Heart left ventricle (tissue), 13 donors: ENCODE results near the gene TRIM40.

Source experiments
- POLR2A ChIP-seq, 2 donors: fragments of 450-650 bp; IDR thresholded peaks; one replicate each; pipeline ENCODE4 v1.6.1; 2017; ENCODE audit warnings: antibody characterized with exemption in 2 of 2, mild to moderate bottlenecking in 2 of 2, moderate library complexity in 2 of 2
- TF ChIP-seq, protein P1 (sequence below), 12 donors: fragments of 200-600 bp; sonication (generic) in 4 of 12; IDR thresholded peaks; one replicate each; pipeline versions ENCODE4 v1.5.0 to v1.8.0; 2018 to 2022; ENCODE audit warnings: antibody characterized with exemption in 12 of 12, mild to moderate bottlenecking in 5 of 12
- donor health status: ischemic (EF 13 %, LVEDD 7.1; RV severe dilation, severe dysfunction).
- donor health status: DM: no; HTN: yes; CAD: no.
- donor health status: DM: no; HTN: no; CAD: no.
- donor health status: ischemic (EF 25% LVEDD 6.9; RV normal size, moderate dysfunction).
- donor health status: ischemic (EF 25% LVEDD 5.7; RV mildly dilated, moderate dysfunction).
- donor health status: ischemic (EF 35%, LVEDD 5.7; RV mildly dilated, moderate dysfunction).
- donor health status: nonischemic (EF 11% LVEDD 7.7; RV severe dilation, severe dysfunction).
- donor health status: DM: yes; HTN: yes; CAD: no.
- donor health status: PGD.
- donor health status: ischemic (EF 29% LVEDD 5.4; RV normal size, mild dysfunction).
- donor health status: nonischemic (EF 23%, LVEDD 6.1; RV moderate dilation, normal function).

DNA sequence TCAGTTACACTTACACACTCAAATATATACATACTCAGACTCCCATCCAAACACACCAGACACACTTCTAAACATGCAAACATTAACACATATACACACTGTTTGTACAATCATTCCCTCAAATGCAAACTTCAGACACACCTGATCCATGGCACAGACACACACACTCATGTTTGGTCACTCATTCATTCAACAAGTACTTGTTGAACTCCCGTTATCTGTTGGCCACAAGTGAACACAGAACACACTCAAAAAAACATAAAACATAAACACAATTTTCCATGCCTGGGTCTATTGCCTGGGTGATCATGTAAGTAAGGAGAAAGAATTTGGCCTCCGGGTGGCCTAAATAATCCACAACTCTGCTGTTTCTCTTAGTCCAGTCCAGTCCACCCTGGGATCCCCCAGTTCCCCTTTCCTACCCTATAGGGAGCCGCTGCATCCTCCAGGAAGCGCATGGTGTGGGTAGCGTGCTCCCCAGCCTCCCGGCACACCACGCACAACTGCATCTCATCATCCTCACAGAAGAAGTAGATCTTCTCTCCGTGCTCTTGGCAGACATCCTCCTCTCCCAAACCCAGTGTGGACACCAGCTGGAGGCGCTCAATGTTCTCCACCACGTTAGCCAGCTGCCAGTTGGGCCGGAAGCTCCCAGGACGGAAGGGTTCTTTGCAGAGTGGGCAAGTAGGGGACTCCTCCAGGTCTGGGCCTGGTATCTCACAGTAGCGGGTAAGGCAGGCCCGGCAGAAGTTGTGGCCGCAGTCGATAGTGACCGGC, 24.3 kb downstream of the TRIM40 start:
- TF ChIP-seq, protein P1, sequence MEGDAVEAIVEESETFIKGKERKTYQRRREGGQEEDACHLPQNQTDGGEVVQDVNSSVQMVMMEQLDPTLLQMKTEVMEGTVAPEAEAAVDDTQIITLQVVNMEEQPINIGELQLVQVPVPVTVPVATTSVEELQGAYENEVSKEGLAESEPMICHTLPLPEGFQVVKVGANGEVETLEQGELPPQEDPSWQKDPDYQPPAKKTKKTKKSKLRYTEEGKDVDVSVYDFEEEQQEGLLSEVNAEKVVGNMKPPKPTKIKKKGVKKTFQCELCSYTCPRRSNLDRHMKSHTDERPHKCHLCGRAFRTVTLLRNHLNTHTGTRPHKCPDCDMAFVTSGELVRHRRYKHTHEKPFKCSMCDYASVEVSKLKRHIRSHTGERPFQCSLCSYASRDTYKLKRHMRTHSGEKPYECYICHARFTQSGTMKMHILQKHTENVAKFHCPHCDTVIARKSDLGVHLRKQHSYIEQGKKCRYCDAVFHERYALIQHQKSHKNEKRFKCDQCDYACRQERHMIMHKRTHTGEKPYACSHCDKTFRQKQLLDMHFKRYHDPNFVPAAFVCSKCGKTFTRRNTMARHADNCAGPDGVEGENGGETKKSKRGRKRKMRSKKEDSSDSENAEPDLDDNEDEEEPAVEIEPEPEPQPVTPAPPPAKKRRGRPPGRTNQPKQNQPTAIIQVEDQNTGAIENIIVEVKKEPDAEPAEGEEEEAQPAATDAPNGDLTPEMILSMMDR (IDR thresholded peaks at IDR 0.05): no peak
- no peak for TF ChIP-seq POLR2A (IDR thresholded peaks at IDR 0.05)
